ENCODE measurements around the gene CNGB1. TPM values are rescaled to one million over a fixed set of nuclear protein-coding genes. Genes with fewer than 3 reads are reported as not detected.
"Not testable (repeated sequence)": the region's sequence is repeated elsewhere in the genome, so short reads cannot be mapped to it uniquely, and the experiment has no call there.

CNGB1 gene
- total and polyA plus RNA-seq, 2 of the 13 experiments (the other 11 are each of a cell fraction or from before 2014, with no cell fraction given) = 0.02 to 0.15 TPM

DNA sequence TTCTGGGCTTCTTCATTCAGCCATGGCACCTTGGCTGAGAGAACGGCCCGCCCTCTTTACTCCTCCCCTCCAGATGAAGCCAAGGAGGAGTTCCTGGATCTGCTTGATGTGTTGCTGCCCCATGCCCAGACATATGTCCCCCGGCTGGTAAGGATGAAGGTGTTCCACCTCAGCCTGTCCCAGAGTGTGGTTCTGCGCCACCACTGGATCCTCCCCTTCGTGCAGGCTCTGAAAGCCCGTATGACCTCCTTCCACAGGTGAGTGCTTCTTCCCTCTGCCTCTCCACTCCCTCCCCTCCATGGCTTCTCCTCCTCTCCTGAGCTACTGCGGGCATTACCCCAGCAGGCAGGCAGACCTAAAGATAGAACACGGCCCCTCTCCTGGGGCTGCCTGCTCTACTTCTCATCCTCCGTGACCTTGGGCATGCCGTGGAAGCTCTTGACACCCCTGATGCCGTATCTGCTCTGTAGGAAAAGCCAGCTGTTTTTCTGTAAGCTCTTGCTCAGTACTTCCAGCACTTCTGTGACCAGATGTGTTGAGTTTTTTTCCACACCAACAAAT is 39.0 kb upstream of the CNGB1 start:
- Histone ChIP-seq H3K36me3 (replicated peaks in 1 of 2; ENCODE audit: control insufficient read depth in 1 of 2, insufficient read depth in 2 of 2, low read length in 2 of 2) (peaks cover 15 to 53% of the 10 kb centered on the region in 2 experiments), H2AFZ (ENCODE audit: low read length) (no peak overlapping the region), H4K20me1 (ENCODE audit: insufficient read depth, low read length) (no peaks in the 10 kb centered on the region), H3K79me2 (ENCODE audit: insufficient read depth, low read length) (peaks cover 2% of the 10 kb centered on the region), H3K4me1 (ENCODE audit: insufficient read depth, low read length) (peaks cover 16% of the 10 kb centered on the region), H3K4me3 (replicated peaks in 1 of 3; ENCODE audit: insufficient read depth in 1 of 3, low read depth in 2 of 3, low read length in 3 of 3) (no peak overlapping the region), H3K27me3 (ENCODE audit: control insufficient read depth in 1 of 2, insufficient read depth in 2 of 2, low read length in 2 of 2) (no peaks in the 10 kb centered on the region), H3K27ac (ENCODE audit: extremely low read length, insufficient read depth, low read length) (no peak overlapping the region), H3K9me3 (ENCODE audit: low read length) (peaks cover 8% of the 10 kb centered on the region), H3K9ac (ENCODE audit: insufficient read depth, low read depth, low read length) (no peak overlapping the region), H3K4me2 (ENCODE audit: low read depth, low read length) (no peak overlapping the region)
- POLR2A ChIA-PET = interaction anchor here (1.6 kb wide), 1 partner anchor 15 kb away, joined by 8 read pairs; no protein-coding TSS in a partner anchor
- DNase-seq (ENCODE audit: low spot score) = no peak
- in situ Hi-C loops (cut with HindIII; ENCODE audit: extremely low pct_ligation_motif_present, low pct_unique_long_range_greater_than_20kb) = no loop called here
- 96% methylated on average over 11 of the region's 11 CpGs for WGBS (ENCODE audit: low lambda C conversion rate)
- CTCF ChIA-PET (ENCODE audit: low intra/inter-chr PET ratio, low total read pairs) = no interaction called here
- FAIRE-seq = no peak
- ATAC-seq = no peak
- no TSS peak for BruUV-seq (replicated peaks)
- no peak for TF ChIP-seq EP300 (IDR thresholded peaks at IDR 0.05; ENCODE audit: low read depth in 2 of 2, low read length in 2 of 2)
- TF ChIP-seq EP300 (CRISPR knock-in tag; IDR thresholded peaks at IDR 0.05; ENCODE audit: borderline replicate concordance) = no peak
- no peak for TF ChIP-seq FOXP1 (IDR thresholded peaks at IDR 0.05)
- TF ChIP-seq FOXP1 (CRISPR knock-in tag; IDR thresholded peaks at IDR 0.05) = no peak
- intact Hi-C loops (cut with micrococcal nuclease; ENCODE audit: unreplicated experiment) = loop anchor here (10.0 kb wide), 1 partner anchor 275 kb away; the partner anchor contains the start of gene KATNB1

DNA sequence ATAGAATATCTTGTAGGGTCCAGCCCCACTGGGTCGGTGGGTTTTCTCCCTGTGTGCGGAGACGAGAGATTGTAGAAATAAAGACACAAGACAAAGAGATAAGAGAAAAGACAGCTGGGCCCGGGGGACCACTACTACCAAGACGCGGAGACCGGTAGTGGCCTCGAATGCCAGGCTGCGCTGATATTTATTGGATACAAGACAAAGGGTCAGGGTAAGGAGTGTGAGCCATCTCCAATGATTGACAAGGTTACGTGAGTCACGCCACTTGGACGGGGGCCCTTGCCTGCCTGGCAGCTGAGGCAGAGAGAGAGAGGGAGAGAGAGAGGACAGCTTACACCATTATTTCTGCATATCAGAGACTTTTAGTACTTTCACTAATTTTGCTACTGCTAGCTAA is 33.8 kb upstream of the CNGB1 start:
- H3K27me3 ChIP-seq (ENCODE audit: control insufficient read depth in 1 of 2, insufficient read depth in 2 of 2, low read length in 2 of 2); H3K27ac ChIP-seq (ENCODE audit: extremely low read length, insufficient read depth, low read length); H3K9me3 ChIP-seq (ENCODE audit: low read length); H3K9ac ChIP-seq (ENCODE audit: insufficient read depth, low read depth, low read length); H4K20me1 ChIP-seq (ENCODE audit: insufficient read depth, low read length); DNase-seq (ENCODE audit: low spot score); H3K79me2 ChIP-seq (ENCODE audit: insufficient read depth, low read length); ATAC-seq; H2AFZ ChIP-seq (ENCODE audit: low read length); FAIRE-seq; H3K4me2 ChIP-seq (ENCODE audit: low read depth, low read length); BruUV-seq (replicated peaks); H3K4me3 ChIP-seq (replicated peaks in 1 of 3; ENCODE audit: insufficient read depth in 1 of 3, low read depth in 2 of 3, low read length in 3 of 3); POLR2A ChIA-PET: not testable (repeated sequence)
- CTCF ChIA-PET (ENCODE audit: low intra/inter-chr PET ratio, low total read pairs) = interaction anchor here (1.5 to 2.8 kb wide), 3 partner anchors 105 to 282 kb away, joined by 5 to 14 read pairs (median 5); no protein-coding TSS in a partner anchor
- 93% methylated on average over 12 of the region's 12 CpGs for WGBS (ENCODE audit: low lambda C conversion rate)
- intact Hi-C loops (cut with micrococcal nuclease; ENCODE audit: unreplicated experiment) (loop anchor here (1.0 to 10.0 kb wide), 3 partner anchors 105 to 270 kb away; partner anchors contain the start of gene KATNB1), in situ Hi-C loops (cut with HindIII; ENCODE audit: extremely low pct_ligation_motif_present, low pct_unique_long_range_greater_than_20kb) (loop anchor here (5.0 kb wide), 2 partner anchors 107 to 247 kb away; no protein-coding TSS in a partner anchor)
- Histone ChIP-seq H3K36me3 (replicated peaks in 1 of 2; ENCODE audit: control insufficient read depth in 1 of 2, insufficient read depth in 2 of 2, low read length in 2 of 2) (peaks cover 3 to 33% of the 10 kb centered on the region in 2 experiments; a peak in 4 of 5 replicates), H3K4me1 (ENCODE audit: insufficient read depth, low read length) (peaks cover 21% of the 10 kb centered on the region)

Measured in HepG2 (cell line).